H1 (cell line): ENCODE data around the gene POLR3A. TPM values are rescaled to one million over a fixed set of nuclear protein-coding genes. Genes with fewer than 3 reads are reported as not detected.

ENCODE experiments used
- CHD7 ChIP-seq: fragments of 300-600 bp; sonication (generic); IDR thresholded peaks from 2 replicates; pipeline ENCODE4 v1.7.1; 2012; ENCODE audit warnings: low read length, moderate library complexity, mild to moderate bottlenecking, inconsistent platforms; ENCODE audit not compliant: insufficient replicate concordance
- POLR2A ChIP-seq, 2 experiments: IDR thresholded peaks; 1 replicate in 1 of 2; 2 replicates in 1 of 2; pipeline ENCODE4 v1.6.1; 2011; ENCODE audit warnings: low read depth in 2 of 2, low read length in 2 of 2, mild to moderate bottlenecking in 2 of 2; ENCODE audit errors: control extremely low read depth in 1 of 2
- polyA plus RNA-seq, 7 experiments: library from polyadenylated mRNA; depleted of rRNA in 3 of 7; stranded (reverse) in 5 of 7; unstranded in 2 of 7; fragments of >200 nt in 5 of 7; fragments of 200-250 nt in 2 of 7; gene quantifications; 1 replicate in 5 of 7; 2 replicates in 1 of 7; 4 replicates in 1 of 7; pipeline versions ENCODE4 v1.2.1 to v1.2.3, GENCODE V29; 2011 to 2013; ENCODE audit warnings: missing spikeins in 2 of 7, mixed read lengths in 2 of 7
- total RNA-seq: library from RNA; stranded (reverse); fragmentation: NEBNext Ultra II Directional; extraction: Animal tissue kit (Norgen Biotek cat#: 25700); gene quantifications from 2 replicates; pipeline ENCODE4 v1.2.1, GENCODE V29; 2021

Gene POLR3A
- total and polyA plus RNA-seq, 2 of the 8 experiments (the other 6 are each of a cell fraction or from before 2014, with no cell fraction given) = 11.3 to 38.6 TPM

GRCh38 chr10:78044699-78045098 lies 15.4 kb upstream of the POLR3A start (continued):
- TF ChIP-seq CHD7 (no peak), POLR2A (IDR thresholded peaks at IDR 0.05; ENCODE audit: control extremely low read depth in 1 of 2, low read depth in 2 of 2, low read length in 2 of 2) (no peak)
